H9 (cell line): ENCODE results near the gene GPR176. TPM values are rescaled to one million over a fixed set of nuclear protein-coding genes. Genes with fewer than 3 reads are reported as not detected.
A peak's percentile ranks its signal among the peaks of the same experiment; 100 is the strongest.

Experiments used
- DNase-seq: peaks from one replicate; pipeline ENCODE4 v3.0.0-alpha.2; 2017
- H2AFZ ChIP-seq: one replicate; pipeline ENCODE4 v1.6.1; 2013; ENCODE audit warnings: mild to moderate bottlenecking, low read length, control low read depth, moderate library complexity
- H2AK5ac ChIP-seq: 2 replicates; pipeline ENCODE4 v1.6.1; 2013; ENCODE audit warnings: low read length, control low read depth, mixed read lengths; ENCODE audit not compliant: insufficient read length
- H2BK120ac ChIP-seq: one replicate; pipeline ENCODE4 v1.6.1; 2013; ENCODE audit warnings: low read depth, mild to moderate bottlenecking, low read length, control low read depth, inconsistent platforms; ENCODE audit not compliant: poor library complexity, severe bottlenecking
- H2BK12ac ChIP-seq: 2 replicates; pipeline ENCODE4 v1.6.1; 2013; ENCODE audit warnings: low read length, control low read depth, mixed read lengths, low read depth; ENCODE audit not compliant: insufficient read length
- H2BK15ac ChIP-seq: 2 replicates; pipeline ENCODE4 v1.6.1; 2013; ENCODE audit warnings: low read depth, low read length, control low read depth
- H2BK20ac ChIP-seq: one replicate; pipeline ENCODE4 v1.6.1; 2013; ENCODE audit warnings: low read depth, mild to moderate bottlenecking, low read length, control low read depth, inconsistent platforms; ENCODE audit not compliant: poor library complexity, severe bottlenecking
- H2BK5ac ChIP-seq: 2 replicates; pipeline ENCODE4 v1.6.1; 2013; ENCODE audit warnings: low read length, control low read depth, mixed read lengths; ENCODE audit not compliant: insufficient read length
- H3K14ac ChIP-seq: 2 replicates; pipeline ENCODE4 v1.6.1; 2013; ENCODE audit warnings: low read length, control low read depth; ENCODE audit not compliant: insufficient read depth
- H3K18ac ChIP-seq: 2 replicates; pipeline ENCODE4 v1.6.1; 2013; ENCODE audit warnings: low read depth, mild to moderate bottlenecking, mixed read lengths, low read length, control low read depth; ENCODE audit not compliant: insufficient read length
- H3K23ac ChIP-seq: 2 replicates; pipeline ENCODE4 v1.6.1; 2013; ENCODE audit warnings: low read length, control low read depth, mixed read lengths, low read depth; ENCODE audit not compliant: insufficient read length
- H3K23me2 ChIP-seq: 2 replicates; pipeline ENCODE4 v1.6.1; 2013; ENCODE audit warnings: low read depth, mild to moderate bottlenecking, mixed read lengths, low read length, control low read depth; ENCODE audit not compliant: insufficient read length, poor library complexity, severe bottlenecking
- H3K27ac ChIP-seq: 2 replicates; pipeline ENCODE4 v1.5.1; 2013; ENCODE audit warnings: low read length, control low read depth, mixed read lengths, low read depth; ENCODE audit not compliant: insufficient read length
- H3K27me3 ChIP-seq: 2 replicates; pipeline ENCODE4 v1.6.1; 2013; ENCODE audit warnings: low read length, control low read depth, inconsistent platforms; ENCODE audit not compliant: insufficient read depth
- H3K4ac ChIP-seq: 2 replicates; pipeline ENCODE4 v1.6.1; 2013; ENCODE audit warnings: low read depth, mild to moderate bottlenecking, control low read depth, inconsistent platforms, low read length, moderate library complexity
- H3K4me1 ChIP-seq: 2 replicates; pipeline ENCODE4 v1.6.1; 2013; ENCODE audit warnings: low read length, control low read depth, inconsistent platforms; ENCODE audit not compliant: insufficient read depth
- H3K4me2 ChIP-seq: 2 replicates; pipeline ENCODE4 v1.6.1; 2013; ENCODE audit warnings: low read length, control low read depth, mixed read lengths; ENCODE audit not compliant: insufficient read length, insufficient read depth
- H3K56ac ChIP-seq: 2 replicates; pipeline ENCODE4 v1.6.1; 2013; ENCODE audit warnings: low read depth, mild to moderate bottlenecking, mixed read lengths, low read length, control low read depth; ENCODE audit not compliant: insufficient read length
- H3K79me1 ChIP-seq: 2 replicates; pipeline ENCODE4 v1.6.1; 2013; ENCODE audit warnings: low read depth, mild to moderate bottlenecking, moderate library complexity, low read length, control low read depth, inconsistent platforms; ENCODE audit not compliant: insufficient read depth, poor library complexity, severe bottlenecking
- H3K79me2 ChIP-seq: 2 replicates; pipeline ENCODE4 v1.6.1; 2013; ENCODE audit warnings: low read length, control low read depth, inconsistent platforms; ENCODE audit not compliant: insufficient read depth
- H3K9ac ChIP-seq: 2 replicates; pipeline ENCODE4 v1.6.1; 2013; ENCODE audit warnings: low read length, control low read depth, mixed read lengths; ENCODE audit not compliant: insufficient read length; ENCODE audit errors: extremely low read depth
- H3K9me3 ChIP-seq: one replicate; pipeline ENCODE4 v1.6.1; 2013; ENCODE audit warnings: low read depth, low read length, inconsistent platforms; ENCODE audit not compliant: control insufficient read depth
- H3T11ph ChIP-seq: one replicate; pipeline ENCODE4 v1.6.1; 2013; ENCODE audit warnings: mild to moderate bottlenecking, low read length, control low read depth, inconsistent platforms
- H4K20me1 ChIP-seq: one replicate; pipeline ENCODE4 v1.6.1; 2013; ENCODE audit not compliant: control insufficient read depth, insufficient read length, insufficient read depth
- H4K5ac ChIP-seq: 2 replicates; pipeline ENCODE4 v1.6.1; 2013; ENCODE audit warnings: low read depth, mild to moderate bottlenecking, mixed read lengths, low read length, control low read depth; ENCODE audit not compliant: insufficient read length
- H4K8ac ChIP-seq: replicated peaks from 2 replicates; pipeline ENCODE4 v1.6.1; 2013; ENCODE audit warnings: low read length, control low read depth, mixed read lengths, low read depth; ENCODE audit not compliant: insufficient read length
- H4K91ac ChIP-seq: 2 replicates; pipeline ENCODE4 v1.6.1; 2013; ENCODE audit warnings: low read depth, mild to moderate bottlenecking, moderate library complexity, mixed read lengths, low read length, control low read depth; ENCODE audit not compliant: insufficient read length
- H3K27ac Mint-ChIP-seq, 3 experiments: 2 replicates in 2 of 3; 3 replicates in 1 of 3; pipeline ENCODE4 v1.8.0; 2020 to 2021; ENCODE audit warnings: mixed read lengths in 3 of 3, mild to moderate bottlenecking in 1 of 3, moderate library complexity in 1 of 3
- H3K27me3 Mint-ChIP-seq: 2 replicates; pipeline ENCODE4 v1.8.0; 2021; ENCODE audit warnings: low read depth, mild to moderate bottlenecking, moderate library complexity, mixed read lengths
- H3K36me3 Mint-ChIP-seq, 3 experiments: 2 replicates in 2 of 3; 3 replicates in 1 of 3; pipeline ENCODE4 v1.8.0; 2020 to 2021; ENCODE audit warnings: low read depth in 3 of 3, mixed read lengths in 3 of 3; ENCODE audit not compliant: insufficient read depth in 1 of 3
- H3K4me1 Mint-ChIP-seq, 2 experiments: 2 replicates each; pipeline ENCODE4 v1.8.0; 2020; ENCODE audit warnings: mixed read lengths in 2 of 2
- H3K4me3 Mint-ChIP-seq, 2 experiments: 2 replicates in 1 of 2; 3 replicates in 1 of 2; pipeline ENCODE4 v1.8.0; 2020 to 2021; ENCODE audit warnings: mild to moderate bottlenecking in 2 of 2, mixed read lengths in 2 of 2, moderate library complexity in 1 of 2
- H3K9me3 Mint-ChIP-seq, 2 experiments: 2 replicates in 1 of 2; 3 replicates in 1 of 2; pipeline ENCODE4 v1.8.0; 2020; ENCODE audit warnings: mild to moderate bottlenecking in 2 of 2, mixed read lengths in 2 of 2, moderate library complexity in 1 of 2
- CTCF ChIP-seq: fragments of 200-600 bp; sonication (generic); conservative IDR thresholded peaks from 3 replicates; pipeline ENCODE4 v1.8.0; 2021; ENCODE audit warnings: antibody characterized with exemption, mild to moderate bottlenecking
- WGBS: extraction: QIAGEN DNeasy Blood & Tissue Kit; methylation state at CpG from one replicate; pipeline ENCODE4 v1.1.7; 2013; ENCODE audit warnings: missing lambda C conversion rate, low lambda C conversion rate, mixed read lengths; ENCODE audit not compliant: insufficient read length; ENCODE audit errors: extremely low coverage; 5-methylcytosine and 5-hydroxymethylcytosine counted together
- total RNA-seq: library from RNA; stranded (reverse); gene quantifications from 2 replicates; pipeline ENCODE4 v1.2.1, GENCODE V29; 2021

GPR176 gene
- total RNA-seq, 1 experiment from 2014 or later = 132 TPM

- WGBS = no CpG with 5 or more reads among the region's 2 CpGs
- Mint-ChIP-seq H3K4me1 (peaks cover 44 to 70% of the 10 kb centered on the region in 2 experiments), H3K36me3 (peaks cover 8 to 25% (median 18%) of the 10 kb centered on the region in 3 experiments)
These were observed 51.7 kb downstream of the GPR176 start for GRCh38 chr15:39868396-39868795.

More at GRCh38 chr15:39868396-39868795, 51.7 kb downstream of the GPR176 start:
- Histone ChIP-seq H3K4ac (no peak overlapping the region), H4K91ac (no peak overlapping the region), H3K9ac (no peak overlapping the region), H3K4me2 (no peak overlapping the region), H4K5ac (no peak overlapping the region), H3K79me1 (peaks cover 26% of the 10 kb centered on the region), H3K79me2 (peaks cover 45% of the 10 kb centered on the region), H2AFZ (no peak overlapping the region), H2BK120ac (no peak overlapping the region), H3K23me2 (no peaks in the 10 kb centered on the region), H3K9me3 (no peaks in the 10 kb centered on the region), H3K27ac (no peak overlapping the region), H4K8ac (no peak overlapping the region), H3T11ph (no peak overlapping the region), H2BK15ac (no peak overlapping the region), H2BK12ac (no peak overlapping the region), H2BK5ac (no peak overlapping the region), H3K23ac (no peak overlapping the region), H4K20me1 (peaks cover 3% of the 10 kb centered on the region), H3K14ac (no peak overlapping the region), H3K4me1 (peaks cover 11% of the 10 kb centered on the region), H2BK20ac (no peak overlapping the region), H2AK5ac (no peak overlapping the region), H3K18ac (no peak overlapping the region), H3K56ac (no peak overlapping the region), H3K27me3 (no peaks in the 10 kb centered on the region; the same call in 1 of the 2 replicates)
- no peaks in the 10 kb centered on the region for H3K27me3 Mint-ChIP-seq
- H3K4me3 Mint-ChIP-seq = no peak overlapping the region
- no peak for TF ChIP-seq CTCF
- no peaks in the 10 kb centered on the region for H3K9me3 Mint-ChIP-seq
- H3K27ac Mint-ChIP-seq = peak overlapping the region in 1 of 3 experiments; percentile 40; a peak in 1 of 7 replicates
- DNase-seq = no peak
